CD1c-positive myeloid dendritic cell (primary cell): ENCODE results near the gene CFAP46.
A peak's percentile ranks its signal among the peaks of the same experiment; 100 is the strongest.
"Not testable (repeated sequence)": the region's sequence is repeated elsewhere in the genome, so short reads cannot be mapped to it uniquely, and the experiment has no call there.

Experiments used
- DNase-seq: peaks from one replicate; pipeline ENCODE4 v3.0.0-alpha.2; 2016; ENCODE audit errors: extremely low spot score

Gene CFAP46

DNA sequence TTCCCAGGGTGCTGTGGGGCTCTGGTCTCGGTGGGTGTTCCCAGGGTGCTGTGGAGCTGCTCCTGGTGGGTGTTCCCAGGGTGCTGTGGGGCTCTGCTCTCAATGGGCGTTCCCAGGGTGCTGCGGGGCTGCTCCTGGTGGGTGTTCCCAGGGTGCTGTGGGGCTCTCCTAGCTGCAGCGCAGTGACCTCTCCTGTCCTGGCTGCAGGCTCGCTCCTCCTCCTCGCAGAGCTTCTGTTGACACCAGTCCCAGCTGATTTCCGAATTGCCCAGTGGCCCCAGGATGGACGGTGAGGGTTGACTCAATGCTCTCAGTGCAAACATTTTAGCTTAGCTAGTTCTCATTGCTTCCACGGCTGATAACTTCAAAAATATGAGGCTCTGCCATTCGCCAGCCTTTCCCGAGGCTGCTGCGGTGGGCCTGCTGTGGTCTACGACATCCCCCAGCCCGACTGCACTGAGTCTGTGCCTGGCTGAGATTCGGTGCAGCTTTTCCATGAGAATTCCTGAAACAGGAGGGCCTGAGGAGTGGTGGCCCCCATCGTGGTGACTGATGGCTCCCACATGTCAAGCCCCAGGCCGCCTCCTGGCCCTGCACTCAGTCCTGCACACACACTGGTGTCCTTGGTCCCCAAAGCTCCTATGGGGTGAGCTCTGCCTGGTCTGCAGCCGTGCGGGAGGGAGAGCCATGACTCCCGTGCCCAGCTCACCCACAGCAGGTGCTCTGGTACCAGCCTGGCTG, 98.1 kb downstream of the CFAP46 start:
- no peak for DNase-seq

- DNase-seq, result not testable (repeated sequence)
These were observed 99.1 kb downstream of the CFAP46 start for GRCh38 chr10:132843276-132843675.

GRCh38 chr10:132842397-132842796, 100.0 kb downstream of the CFAP46 start:
- DNase-seq, result no peak

DNA sequence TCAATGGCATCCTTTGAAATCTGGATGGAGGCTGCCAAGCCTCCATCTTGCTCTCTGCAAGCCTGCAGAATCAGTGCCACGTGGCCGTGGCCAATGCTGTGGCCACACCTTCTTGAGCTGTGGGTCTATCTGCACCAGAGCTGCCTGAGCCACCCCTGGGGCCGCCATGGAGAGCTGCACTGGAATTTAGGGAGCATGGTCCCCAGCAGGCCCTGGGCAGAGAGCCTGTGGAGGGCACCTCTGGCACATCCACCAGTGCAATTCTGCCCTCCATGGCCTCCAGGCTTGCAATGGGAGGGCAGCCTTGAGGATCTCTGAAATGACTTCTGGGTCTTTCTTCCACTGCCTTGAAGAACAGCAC, 100.8 kb downstream of the CFAP46 start:
- DNase-seq, result no peak

GRCh38 chr10:132840698-132841614, 101.4 kb downstream of the CFAP46 start:
- no peak for DNase-seq

DNA sequence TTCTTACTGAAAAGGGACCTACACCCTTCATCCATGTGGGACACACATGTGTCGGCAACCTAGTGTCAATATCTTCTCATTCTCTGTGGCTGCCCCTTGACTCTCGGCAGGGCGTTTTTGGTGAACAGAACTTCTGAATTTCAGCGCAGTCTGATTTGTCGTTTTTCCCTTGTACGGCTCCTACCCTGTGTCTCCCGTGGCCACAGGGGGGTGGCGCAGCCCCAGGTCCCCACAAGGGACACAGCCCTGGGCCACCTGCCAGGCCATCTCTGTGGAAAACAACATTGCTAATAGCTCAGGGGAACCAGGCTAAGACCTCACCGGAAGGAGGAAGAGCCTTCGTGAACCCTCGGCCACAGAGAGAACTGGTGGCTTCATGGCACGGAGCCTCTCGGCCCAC, 103.3 kb downstream of the CFAP46 start:
- no peak for DNase-seq

DNA sequence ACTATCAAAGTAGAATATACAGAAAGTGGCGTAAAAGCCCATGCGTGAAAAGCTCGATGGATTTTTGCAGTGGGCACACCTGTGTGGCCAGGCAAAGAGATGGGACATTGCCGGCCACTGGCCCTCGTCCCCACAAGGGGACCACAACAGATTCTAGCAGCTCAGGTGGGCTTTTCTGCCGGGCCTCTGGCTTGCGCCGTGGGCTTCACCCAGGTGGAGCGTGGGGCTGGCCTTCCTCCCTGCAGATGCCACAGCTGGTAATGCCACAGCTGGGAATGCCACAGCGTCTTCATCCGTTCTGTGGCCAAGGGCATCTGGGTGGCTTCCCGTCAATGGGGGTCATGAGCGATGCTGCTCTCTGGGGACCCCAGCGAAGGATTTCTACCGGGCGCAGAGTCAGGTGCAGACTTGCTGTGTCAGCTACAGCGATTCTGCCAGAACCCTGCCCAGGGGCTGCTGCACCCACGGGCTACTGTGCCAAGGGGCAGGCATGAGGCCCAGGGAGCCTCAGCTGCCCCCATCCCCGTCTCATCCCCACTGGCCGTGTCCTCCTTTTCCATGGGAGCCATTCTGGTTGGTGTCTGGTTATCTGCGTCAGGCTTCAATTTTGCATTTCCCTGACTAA, 103.9 kb downstream of the CFAP46 start:
- DNase-seq, result no peak

GRCh38 chr10:132837905-132838304, 104.5 kb downstream of the CFAP46 start:
- DNase-seq, result no peak

DNA sequence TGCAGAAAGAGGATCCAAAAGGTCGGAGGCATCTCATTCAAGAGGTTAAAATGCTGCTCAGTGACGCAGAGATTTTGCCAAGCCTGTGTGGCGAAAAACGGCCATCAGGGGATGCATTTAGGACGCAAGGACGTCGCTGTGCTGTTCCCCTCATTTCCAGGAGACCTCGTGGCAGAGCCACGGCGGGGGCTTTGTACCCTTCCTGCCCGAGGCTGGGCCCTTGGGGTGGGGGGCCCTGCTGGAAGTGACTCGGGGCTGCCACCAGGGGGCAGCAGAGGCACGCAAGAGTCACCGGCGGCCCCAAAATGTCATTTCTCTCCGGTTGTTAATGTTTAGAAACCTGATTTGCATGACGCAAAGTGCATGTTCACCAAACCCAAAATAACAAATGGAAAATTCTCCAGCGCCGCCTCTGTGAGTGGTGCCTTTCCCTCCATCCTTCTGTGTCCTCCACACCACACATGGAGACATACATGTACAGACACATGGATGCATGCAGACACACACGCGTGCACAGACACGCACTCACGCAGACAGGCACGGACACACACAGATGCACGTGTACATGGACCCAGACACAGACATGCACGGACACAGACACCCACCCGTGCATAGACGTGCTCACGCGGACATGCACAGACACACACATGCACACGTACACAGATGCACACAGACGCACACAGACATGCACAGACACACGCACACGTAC, 105.4 kb downstream of the CFAP46 start:
- DNase-seq, result peak; percentile 42

DNA sequence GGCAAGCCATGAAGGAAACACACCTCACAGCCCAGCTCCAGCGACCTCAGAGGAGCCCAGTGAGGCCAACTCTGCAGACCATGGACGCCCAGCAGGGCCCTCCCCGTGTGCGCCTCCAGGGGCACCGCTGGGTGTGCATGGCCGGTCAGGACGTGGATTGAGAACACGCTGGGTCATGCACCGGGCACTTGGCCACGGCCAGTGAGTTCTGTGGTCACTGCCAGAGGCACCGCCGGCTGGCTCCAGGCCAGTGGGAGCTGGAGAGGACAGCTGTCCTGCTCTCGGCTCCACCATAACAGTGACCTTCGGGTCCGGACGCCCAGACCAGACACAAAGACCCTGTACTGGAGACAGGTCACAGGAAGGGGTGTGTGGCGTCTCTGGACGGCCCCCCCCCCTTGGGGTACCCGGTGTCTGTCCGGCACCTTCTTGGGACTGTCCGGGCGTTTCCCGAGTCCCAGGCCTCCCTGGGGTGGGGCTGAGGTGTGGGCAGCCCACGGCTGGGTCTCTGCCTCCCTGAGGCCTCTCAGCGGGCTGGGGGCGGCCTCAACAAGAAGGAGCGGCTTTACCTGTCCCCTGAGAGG, 106.0 kb downstream of the CFAP46 start:
- DNase-seq, result no peak

- no peak for DNase-seq
These were observed 106.5 kb downstream of the CFAP46 start for GRCh38 chr10:132835848-132836233.

GRCh38 chr10:132834891-132835847, 107.2 kb downstream of the CFAP46 start:
- DNase-seq, result no peak

- no peak for DNase-seq
These were observed 108.0 kb downstream of the CFAP46 start for GRCh38 chr10:132834311-132834761.

DNA sequence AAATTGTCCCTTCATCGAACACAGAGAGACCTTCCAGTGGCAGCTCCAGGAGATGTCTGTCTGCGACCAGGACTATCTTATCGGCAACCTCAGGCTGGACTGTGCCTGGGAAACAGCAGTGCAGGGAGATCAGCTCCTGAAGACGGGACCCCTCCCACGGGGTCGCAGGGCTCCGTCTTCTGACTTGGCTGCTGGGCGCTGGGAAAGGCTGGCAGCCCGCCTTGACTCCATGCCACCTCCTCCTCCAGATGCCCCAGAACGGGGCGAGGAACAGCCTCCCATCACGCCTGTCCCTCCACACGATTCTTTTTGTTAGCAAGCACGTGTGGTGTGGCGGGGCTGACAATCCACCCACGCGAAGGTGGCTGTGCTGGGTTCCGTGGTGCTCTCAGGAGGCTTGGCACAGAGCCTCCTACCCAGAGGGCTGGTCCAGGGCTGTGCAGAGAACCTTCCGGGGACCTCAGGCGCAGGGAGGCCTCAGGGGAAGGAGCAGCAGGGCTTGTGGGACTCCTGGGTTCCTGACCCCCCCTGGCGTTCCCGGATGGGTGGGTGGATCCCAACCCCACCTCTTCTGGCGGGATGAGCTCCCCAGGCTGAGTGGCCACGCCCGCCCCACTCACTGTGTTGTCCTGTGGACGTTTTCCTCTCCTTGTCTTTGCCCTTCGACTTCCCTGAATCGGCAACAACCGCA, 108.8 kb downstream of the CFAP46 start:
- DNase-seq, result no peak

DNA sequence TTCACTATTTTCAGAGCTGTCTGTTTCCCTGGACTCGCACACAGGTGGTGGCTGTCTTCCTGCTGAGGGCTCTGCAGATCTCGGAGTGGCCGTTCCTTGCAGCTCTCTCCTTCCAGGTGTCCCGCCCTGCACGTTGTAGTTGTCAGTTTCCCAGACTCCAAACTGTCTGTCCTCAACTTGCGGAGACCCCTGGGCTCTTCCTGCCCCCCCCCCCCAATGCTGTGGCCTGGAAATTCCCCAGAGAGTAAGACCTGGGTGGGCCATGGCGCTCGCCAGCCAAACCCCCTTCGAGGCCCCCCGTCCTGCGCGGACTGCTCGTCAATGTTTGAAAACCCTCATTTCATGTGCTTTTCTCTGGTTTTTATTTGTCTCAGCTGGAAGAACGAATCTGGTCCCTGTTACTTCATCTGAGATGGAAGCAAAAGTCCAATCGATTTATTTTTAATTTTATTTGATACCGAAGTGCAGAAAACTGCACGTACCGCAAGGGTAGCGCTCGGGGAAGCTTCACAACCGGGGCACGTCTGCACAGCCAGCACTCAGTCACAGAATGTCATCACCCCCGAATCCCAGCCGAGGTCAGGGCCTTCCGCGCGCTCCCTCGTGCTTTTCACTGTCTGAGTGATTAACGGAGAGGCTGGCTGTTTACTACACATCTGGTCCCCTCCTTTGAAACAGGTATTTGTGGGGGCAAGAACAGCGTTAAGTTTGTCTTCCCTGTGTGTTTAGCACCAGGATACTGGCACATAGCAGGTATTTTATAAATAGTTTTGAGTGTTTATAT, 110.0 kb downstream of the CFAP46 start:
- DNase-seq, result no peak

DNA sequence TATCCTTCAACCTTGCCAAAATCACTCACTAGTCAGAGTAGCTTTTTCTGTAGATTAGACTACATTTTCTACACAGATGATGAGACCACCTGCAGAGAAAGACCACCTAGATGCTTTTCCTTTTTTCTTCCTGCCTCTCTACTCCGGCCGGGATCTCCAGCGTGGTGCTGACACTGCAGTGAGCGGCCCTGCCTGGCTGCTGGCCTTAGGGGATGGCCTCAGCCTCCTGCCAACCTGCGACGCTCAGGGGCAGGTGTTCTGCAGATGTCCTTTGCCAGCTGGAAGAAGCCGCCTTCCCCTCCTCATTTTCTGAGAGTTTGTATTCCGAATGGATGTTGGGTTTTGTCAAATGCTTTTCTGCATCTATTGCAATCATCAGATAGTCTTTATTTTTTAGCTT, 113.0 kb downstream of the CFAP46 start:
- no peak for DNase-seq

DNA sequence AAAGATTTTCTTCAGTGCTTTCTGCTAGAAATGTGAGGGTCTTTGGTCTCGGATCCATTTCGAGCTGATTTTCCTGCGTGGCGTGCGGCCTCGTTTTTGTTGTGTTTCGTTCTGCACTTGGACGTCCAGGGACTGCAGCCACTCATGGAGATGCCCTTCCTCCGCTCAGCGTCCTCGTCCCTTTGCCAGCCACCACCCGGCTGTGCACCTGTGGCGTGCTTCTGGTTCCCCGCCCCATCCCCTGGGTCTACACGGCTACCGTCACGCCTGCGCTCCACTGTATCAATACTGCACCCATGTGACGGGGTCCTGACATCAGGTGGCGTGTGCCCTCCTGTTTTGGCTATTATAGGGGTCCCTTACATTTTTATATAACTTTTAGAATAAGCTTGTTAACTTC, 113.7 kb downstream of the CFAP46 start:
- no peak for DNase-seq

GRCh38 chr10:132827861-132828539, 114.4 kb downstream of the CFAP46 start:
- DNase-seq, result no peak
